Measurements from ENCODE around the gene MINDY3.

MINDY3 gene

GRCh38 chr10:15836807-15837206 is 23.5 kb downstream of the MINDY3 start:
- TF ChIP-seq GATA2 (IDR thresholded peaks at IDR 0.05; ENCODE audit: low read depth, low read length) (no peak), GATA3 (IDR thresholded peaks at IDR 0.05; ENCODE audit: low read depth, low read length) (no peak)

GRCh38 chr10:15829495-15829894 is 30.8 kb downstream of the MINDY3 start:
- TF ChIP-seq GATA2 (IDR thresholded peaks at IDR 0.05; ENCODE audit: low read depth, low read length) (no peak), GATA3 (IDR thresholded peaks at IDR 0.05; ENCODE audit: low read depth, low read length) (no peak)

- TF ChIP-seq GATA2 (IDR thresholded peaks at IDR 0.05; ENCODE audit: low read depth, low read length) (no peak), GATA3 (IDR thresholded peaks at IDR 0.05; ENCODE audit: low read depth, low read length) (no peak)
These were observed 35.8 kb downstream of the MINDY3 start for GRCh38 chr10:15824498-15824897.

- TF ChIP-seq GATA3 (IDR thresholded peaks at IDR 0.05; ENCODE audit: low read depth, low read length) (no peak), GATA2 (IDR thresholded peaks at IDR 0.05; ENCODE audit: low read depth, low read length) (no peak)
These were observed 38.2 kb downstream of the MINDY3 start for GRCh38 chr10:15822131-15822530.

GRCh38 chr10:15821046-15821683 is 39.1 kb downstream of the MINDY3 start:
- TF ChIP-seq GATA3 (IDR thresholded peaks at IDR 0.05; ENCODE audit: low read depth, low read length) (no peak), GATA2 (IDR thresholded peaks at IDR 0.05; ENCODE audit: low read depth, low read length) (no peak)

- TF ChIP-seq GATA2 (IDR thresholded peaks at IDR 0.05; ENCODE audit: low read depth, low read length) = no peak
- TF ChIP-seq GATA3 (IDR thresholded peaks at IDR 0.05; ENCODE audit: low read depth, low read length) = no peak
These were observed 42.8 kb downstream of the MINDY3 start for GRCh38 chr10:15817409-15818046.

GRCh38 chr10:15815242-15815885 is 44.9 kb downstream of the MINDY3 start:
- TF ChIP-seq GATA3 (IDR thresholded peaks at IDR 0.05; ENCODE audit: low read depth, low read length) = no peak
- no peak for TF ChIP-seq GATA2 (IDR thresholded peaks at IDR 0.05; ENCODE audit: low read depth, low read length)

- TF ChIP-seq GATA2 (IDR thresholded peaks at IDR 0.05; ENCODE audit: low read depth, low read length) = no peak
- no peak for TF ChIP-seq GATA3 (IDR thresholded peaks at IDR 0.05; ENCODE audit: low read depth, low read length)
These were observed 45.7 kb downstream of the MINDY3 start for GRCh38 chr10:15814565-15814964.

GRCh38 chr10:15813415-15813814 is 46.9 kb downstream of the MINDY3 start:
- TF ChIP-seq GATA3 (IDR thresholded peaks at IDR 0.05; ENCODE audit: low read depth, low read length) = no peak
- TF ChIP-seq GATA2 (IDR thresholded peaks at IDR 0.05; ENCODE audit: low read depth, low read length) = no peak

- TF ChIP-seq GATA3 (IDR thresholded peaks at IDR 0.05; ENCODE audit: low read depth, low read length) (no peak), GATA2 (IDR thresholded peaks at IDR 0.05; ENCODE audit: low read depth, low read length) (no peak)
These were observed 50.9 kb downstream of the MINDY3 start for GRCh38 chr10:15809450-15809849.

- TF ChIP-seq GATA3 (IDR thresholded peaks at IDR 0.05; ENCODE audit: low read depth, low read length) (no peak), GATA2 (IDR thresholded peaks at IDR 0.05; ENCODE audit: low read depth, low read length) (no peak)
These were observed 52.0 kb downstream of the MINDY3 start for GRCh38 chr10:15808204-15808797.

GRCh38 chr10:15805395-15806058 is 54.8 kb downstream of the MINDY3 start:
- TF ChIP-seq GATA2 (IDR thresholded peaks at IDR 0.05; ENCODE audit: low read depth, low read length) (no peak), GATA3 (IDR thresholded peaks at IDR 0.05; ENCODE audit: low read depth, low read length) (no peak)

GRCh38 chr10:15804109-15804508 is 56.2 kb downstream of the MINDY3 start:
- TF ChIP-seq GATA2 (IDR thresholded peaks at IDR 0.05; ENCODE audit: low read depth, low read length) (no peak), GATA3 (IDR thresholded peaks at IDR 0.05; ENCODE audit: low read depth, low read length) (no peak)

GRCh38 chr10:15802375-15802949 is 57.8 kb downstream of the MINDY3 start:
- TF ChIP-seq GATA2 (IDR thresholded peaks at IDR 0.05; ENCODE audit: low read depth, low read length) = no peak
- no peak for TF ChIP-seq GATA3 (IDR thresholded peaks at IDR 0.05; ENCODE audit: low read depth, low read length)

All from SH-SY5Y (cell line).